Uterus (tissue), 2 donors: Measurements from ENCODE around the gene PLXDC2.

Experiments used
- CTCF ChIP-seq, 4 experiments: fragments of 200-600 bp in 2 of 4; fragments of 450-650 bp in 2 of 4; sonication (generic) in 2 of 4; IDR thresholded peaks; one replicate each; pipeline ENCODE4 v1.5.1; 2016 to 2019; ENCODE audit warnings: antibody characterized with exemption in 4 of 4, mild to moderate bottlenecking in 2 of 4, moderate library complexity in 1 of 4
- POLR2A ChIP-seq, 2 donors: fragments of 450-650 bp; IDR thresholded peaks; one replicate each; pipeline ENCODE4 v1.6.1; 2016; ENCODE audit warnings: antibody characterized with exemption in 2 of 2, mild to moderate bottlenecking in 1 of 2, moderate library complexity in 1 of 2

- TF ChIP-seq CTCF (IDR thresholded peaks at IDR 0.05) (no peak), POLR2A (IDR thresholded peaks at IDR 0.05) (no peak)
Observed at GRCh38 chr10:19800161-19800560, 16.1 kb upstream of the PLXDC2 start.
